CD4-positive, alpha-beta T cell treated with Interleukin-17A for 4 hours (primary cell): ENCODE results near the gene MRPL38.
"Not testable (repeated sequence)": the region's sequence is repeated elsewhere in the genome, so short reads cannot be mapped to it uniquely, and the experiment has no call there.

Experiments used
- DNase-seq: peaks from one replicate; pipeline ENCODE4 v3.0.0-alpha.2; 2020; ENCODE audit warnings: mixed read lengths

Gene MRPL38

GRCh38 chr17:75895370-75896155, 9.1 kb downstream of the MRPL38 start:
- peak; percentile 23 for DNase-seq

GRCh38 chr17:75894049-75894733, 10.5 kb downstream of the MRPL38 start:
- no peak for DNase-seq

DNA sequence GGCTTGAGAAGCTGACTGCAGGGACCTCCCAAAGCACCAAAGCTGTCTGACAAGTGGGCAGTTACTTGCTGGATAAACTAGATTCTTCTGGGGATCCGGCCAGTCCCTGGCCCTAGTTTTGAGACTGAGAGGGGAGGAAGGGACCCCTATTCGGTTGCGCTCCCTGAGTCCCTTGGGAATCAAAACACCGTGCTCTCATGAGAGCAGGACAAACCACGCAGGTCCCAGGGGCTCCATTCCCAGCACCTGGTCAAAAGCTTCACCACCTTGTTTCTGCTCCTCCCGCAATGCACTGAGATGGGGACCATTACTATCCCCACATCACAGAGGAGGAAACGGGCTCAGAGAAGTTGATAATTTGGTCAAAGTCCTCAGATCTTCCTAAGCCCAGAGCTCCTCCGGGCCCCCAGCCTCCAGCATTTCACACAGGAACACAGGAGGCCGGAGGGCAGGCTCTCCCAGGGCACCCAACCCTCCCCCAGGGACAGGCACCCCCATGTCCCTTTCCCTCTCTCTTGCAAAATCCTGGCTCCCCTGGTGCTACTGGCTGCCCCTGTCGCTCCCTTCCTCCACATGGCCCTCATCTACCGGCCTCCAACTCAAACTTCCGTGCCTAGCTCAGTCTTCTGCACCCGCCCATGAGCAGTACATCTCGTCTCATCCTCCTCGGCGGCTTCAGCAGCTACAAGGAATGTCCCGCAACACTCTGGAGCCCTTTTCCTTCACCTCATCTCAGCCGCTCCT, 11.2 kb downstream of the MRPL38 start:
- DNase-seq = no peak

DNA sequence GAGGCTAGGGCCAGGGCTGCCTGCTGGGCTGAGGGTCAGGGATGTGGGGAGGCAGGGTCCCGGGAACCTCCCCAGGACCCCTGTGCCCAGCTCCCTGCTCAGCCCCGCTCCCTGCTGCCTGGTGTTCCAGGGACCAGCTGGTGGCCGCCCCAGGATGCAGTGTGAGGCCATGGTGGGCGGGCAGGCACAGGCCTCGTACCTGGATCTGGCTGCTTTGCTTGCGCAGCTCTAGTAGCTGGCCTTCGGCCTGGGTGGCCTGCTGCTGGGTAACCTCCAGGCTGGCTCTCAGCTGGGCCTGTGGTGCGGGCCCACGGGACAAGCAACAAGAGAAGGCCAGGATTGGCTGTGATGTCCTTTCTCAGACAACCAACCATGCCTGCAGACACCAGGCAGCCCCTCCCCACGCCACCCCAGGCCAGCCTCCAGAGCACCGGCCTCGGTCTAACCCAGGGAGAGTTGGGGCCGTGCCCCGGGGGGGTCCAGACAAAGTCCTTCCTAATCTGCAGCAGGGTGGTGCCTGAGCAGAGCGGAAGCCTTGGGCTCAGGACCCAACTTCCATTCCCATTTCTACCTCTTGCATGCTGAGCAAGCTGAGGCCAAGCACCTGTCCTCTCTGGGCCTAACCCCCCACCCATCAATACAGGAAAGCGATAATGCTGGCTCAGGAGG, 12.0 kb downstream of the MRPL38 start:
- no peak for DNase-seq

- DNase-seq = no peak
Observed at GRCh38 chr17:75891605-75892555, 12.8 kb downstream of the MRPL38 start.

GRCh38 chr17:75891022-75891604, 13.6 kb downstream of the MRPL38 start:
- no peak for DNase-seq

GRCh38 chr17:75889454-75889853, 15.2 kb downstream of the MRPL38 start:
- DNase-seq = no peak

DNA sequence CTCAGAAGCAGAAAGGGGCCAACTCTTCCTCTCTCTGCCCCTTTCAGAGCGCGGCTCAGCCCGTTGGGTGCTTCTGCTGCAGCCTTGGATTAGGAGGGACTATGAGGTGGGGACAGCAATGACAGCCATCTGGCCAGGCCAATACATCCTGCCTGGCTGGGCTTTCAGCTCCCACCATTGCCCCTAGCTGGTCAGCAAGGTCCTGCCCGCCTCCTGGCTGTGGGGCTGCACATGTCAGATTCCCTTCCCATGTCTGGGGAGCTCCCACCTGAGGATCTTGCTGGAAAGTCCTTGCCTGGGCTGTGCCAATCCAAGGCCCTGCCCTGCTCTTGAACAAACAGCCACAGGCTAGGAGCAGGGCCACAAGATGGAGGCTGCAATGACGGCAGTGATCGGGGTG, 16.2 kb downstream of the MRPL38 start:
- no peak for DNase-seq

- not testable (repeated sequence) for DNase-seq
Observed at GRCh38 chr17:75885860-75886259, 18.8 kb downstream of the MRPL38 start.

DNA sequence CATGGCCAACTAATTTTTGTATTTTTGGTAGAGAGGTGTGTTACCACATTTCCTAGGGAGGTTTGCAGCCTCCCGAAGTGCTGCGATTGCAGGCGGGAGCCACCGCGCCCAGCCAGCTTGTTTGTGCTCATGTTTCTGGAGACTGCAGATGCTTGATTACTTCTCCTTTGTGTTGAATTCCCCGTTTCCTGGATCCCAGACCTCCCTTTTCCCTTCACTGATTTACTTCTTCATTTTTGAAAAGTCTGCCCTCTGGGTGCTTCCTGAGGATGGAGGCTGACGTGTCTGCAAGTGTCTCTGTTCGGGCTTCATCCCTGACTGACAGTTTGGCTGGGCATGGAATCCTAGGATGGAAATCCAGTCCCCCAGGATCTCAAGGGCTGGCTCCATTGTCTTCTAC, 19.3 kb downstream of the MRPL38 start:
- no peak for DNase-seq

GRCh38 chr17:75881678-75882454, 22.8 kb downstream of the MRPL38 start:
- DNase-seq = peak; percentile 27

- DNase-seq = no peak
Observed at GRCh38 chr17:75880266-75880665, 24.4 kb downstream of the MRPL38 start.

DNA sequence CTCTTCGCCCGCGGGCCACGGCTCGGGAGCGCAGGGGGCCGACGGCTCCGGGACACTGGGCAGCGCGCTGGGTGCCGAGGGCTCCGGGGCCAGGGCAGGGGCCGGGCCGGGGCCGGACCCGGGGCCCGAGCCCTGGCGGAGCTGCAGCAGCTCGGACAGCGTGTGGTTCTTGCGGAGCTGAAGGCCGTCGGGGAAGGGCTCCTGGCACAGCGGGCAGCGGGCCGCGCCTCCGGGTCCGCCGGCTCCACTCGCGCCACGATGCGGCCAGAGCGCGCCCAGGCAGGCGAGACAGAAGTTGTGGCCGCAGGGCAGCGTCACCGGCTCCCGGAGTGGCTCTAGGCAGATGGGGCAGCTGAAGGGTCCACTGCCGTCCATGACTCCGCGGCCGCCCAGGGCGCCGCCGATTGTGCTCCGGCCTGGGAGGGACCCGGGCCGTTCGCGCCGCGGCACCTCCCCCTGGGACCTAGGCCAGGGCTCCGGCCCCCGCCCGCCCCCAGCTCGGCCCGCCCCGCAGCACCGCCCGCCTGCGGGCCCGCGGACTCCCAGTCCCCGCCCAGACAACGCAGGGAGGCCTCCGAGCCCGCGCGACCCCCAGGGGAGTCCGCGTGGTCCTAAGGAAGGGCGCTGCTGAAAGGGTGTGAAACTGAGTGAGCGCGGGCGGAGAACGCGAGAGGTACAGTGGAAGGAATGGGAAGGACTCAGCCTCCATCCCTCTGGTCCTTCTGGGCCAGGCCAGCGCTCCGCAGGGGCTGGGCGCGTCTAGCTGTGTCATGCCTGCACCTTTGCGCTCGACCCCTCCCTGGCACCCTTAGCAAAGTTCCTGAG, 26.3 kb downstream of the MRPL38 start, which contains the start of gene TRIM47:
Gene TRIM47, minus strand, starts transcription at position 408 of the 825 bp plus-strand sequence. Its CDS starts 33 bp downstream, at position 375.
- no peak for DNase-seq

DNA sequence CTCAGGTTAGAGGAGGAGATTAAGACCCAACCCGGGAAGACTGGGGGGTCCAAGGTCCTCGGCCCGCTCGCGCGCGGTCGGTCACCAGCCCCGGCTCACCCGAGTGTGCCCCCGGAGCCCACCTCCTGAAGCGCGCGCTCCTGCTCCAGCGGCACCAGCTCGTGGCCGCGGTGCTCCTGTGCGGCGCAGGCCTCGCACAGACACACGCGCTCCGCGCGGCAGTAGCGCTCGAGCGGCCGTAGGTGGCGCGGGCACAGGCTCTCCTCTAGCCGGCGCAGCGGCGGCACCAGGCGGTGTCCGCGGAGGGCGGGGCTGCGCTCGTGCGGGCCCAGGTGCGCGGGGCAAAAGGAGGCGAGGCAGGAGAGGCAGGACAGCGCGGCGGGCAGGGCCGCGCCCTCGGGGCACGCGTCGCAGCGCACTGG, 26.9 kb downstream of the MRPL38 start:
- DNase-seq = peak; percentile 81

GRCh38 chr17:75876938-75877751, 27.5 kb downstream of the MRPL38 start:
- peak; percentile 50 for DNase-seq

GRCh38 chr17:75876190-75876937, 28.3 kb downstream of the MRPL38 start:
- peak; percentile 92 for DNase-seq

- no peak for DNase-seq
Observed at GRCh38 chr17:75875940-75876189, 28.8 kb downstream of the MRPL38 start.
